ENCODE data around the gene ADGRV1. TPM values are rescaled to one million over a fixed set of nuclear protein-coding genes. Genes with fewer than 3 reads are reported as not detected.

The ADGRV1 gene
- polyA plus RNA-seq, 3 donors = 0.18 to 0.33 TPM; not detected in 1

DNA sequence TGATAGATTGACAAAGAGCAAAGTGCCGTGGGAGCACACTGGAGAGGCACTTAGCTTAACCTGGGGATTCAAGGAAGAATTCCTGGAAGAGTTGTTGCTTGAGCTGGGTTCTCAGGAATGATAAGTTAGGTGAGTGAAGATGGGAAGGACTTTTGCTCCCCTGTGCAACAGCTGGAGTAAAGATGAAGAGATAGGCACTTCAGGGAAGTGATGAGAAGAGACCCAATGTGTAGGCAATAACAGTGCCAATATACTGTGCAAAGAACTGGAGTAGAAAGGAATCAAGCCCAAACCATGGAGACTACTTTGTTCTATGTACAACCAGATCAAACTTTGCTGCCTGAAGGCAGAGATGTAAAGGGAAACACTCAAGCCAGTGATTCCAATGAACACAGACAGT lies 92.2 kb downstream of the ADGRV1 start:
- H3K4me3 Mint-ChIP-seq = no peak overlapping the region
- H3K4me3 ChIP-seq (replicated peaks in 1 of 3; ENCODE audit: low read depth in 2 of 3, low read length in 3 of 3) = no peak overlapping the region
- no peak overlapping the region for H3K27ac ChIP-seq (ENCODE audit: low read depth in 1 of 2, low read length in 2 of 2)
- DNase-seq = no peak
- no peak overlapping the region for H3K4me2 ChIP-seq (replicated peaks; ENCODE audit: extremely low read depth, low read length, poor library complexity, severe bottlenecking)
- no peaks in the 10 kb centered on the region for H3K4me1 ChIP-seq (ENCODE audit: control insufficient read depth in 1 of 2, insufficient read depth in 2 of 2, low read length in 2 of 2)
- intact Hi-C loops (cut with micrococcal nuclease) = no loop called here
- WGBS (ENCODE audit: insufficient coverage) = 80% methylated on average over 1 of the region's 1 CpG
- H3K36me3 ChIP-seq (replicated peaks in 1 of 2; ENCODE audit: control insufficient read depth in 1 of 2, insufficient read depth in 2 of 2, low read length in 2 of 2) = no peaks in the 10 kb centered on the region
- H4K20me1 ChIP-seq (ENCODE audit: insufficient read depth, low read length) = no peaks in the 10 kb centered on the region
- H3K36me3 Mint-ChIP-seq = no peaks in the 10 kb centered on the region
- H3K4me1 Mint-ChIP-seq = peaks cover 4% of the 10 kb centered on the region
- TF ChIP-seq, protein P1, sequence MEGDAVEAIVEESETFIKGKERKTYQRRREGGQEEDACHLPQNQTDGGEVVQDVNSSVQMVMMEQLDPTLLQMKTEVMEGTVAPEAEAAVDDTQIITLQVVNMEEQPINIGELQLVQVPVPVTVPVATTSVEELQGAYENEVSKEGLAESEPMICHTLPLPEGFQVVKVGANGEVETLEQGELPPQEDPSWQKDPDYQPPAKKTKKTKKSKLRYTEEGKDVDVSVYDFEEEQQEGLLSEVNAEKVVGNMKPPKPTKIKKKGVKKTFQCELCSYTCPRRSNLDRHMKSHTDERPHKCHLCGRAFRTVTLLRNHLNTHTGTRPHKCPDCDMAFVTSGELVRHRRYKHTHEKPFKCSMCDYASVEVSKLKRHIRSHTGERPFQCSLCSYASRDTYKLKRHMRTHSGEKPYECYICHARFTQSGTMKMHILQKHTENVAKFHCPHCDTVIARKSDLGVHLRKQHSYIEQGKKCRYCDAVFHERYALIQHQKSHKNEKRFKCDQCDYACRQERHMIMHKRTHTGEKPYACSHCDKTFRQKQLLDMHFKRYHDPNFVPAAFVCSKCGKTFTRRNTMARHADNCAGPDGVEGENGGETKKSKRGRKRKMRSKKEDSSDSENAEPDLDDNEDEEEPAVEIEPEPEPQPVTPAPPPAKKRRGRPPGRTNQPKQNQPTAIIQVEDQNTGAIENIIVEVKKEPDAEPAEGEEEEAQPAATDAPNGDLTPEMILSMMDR (IDR thresholded peaks at IDR 0.05) = no peak
- H3K27ac Mint-ChIP-seq = no peak overlapping the region
- no peaks in the 10 kb centered on the region for H3K79me2 ChIP-seq (ENCODE audit: insufficient read depth, low read length)
- no peaks in the 10 kb centered on the region for H3K27me3 Mint-ChIP-seq (ENCODE audit: low read depth in 3 of 3)
- H2AFZ ChIP-seq (ENCODE audit: insufficient read depth, low read depth, low read length, poor library complexity, severe bottlenecking) = no peak overlapping the region
- no peaks in the 10 kb centered on the region for H3K9me3 ChIP-seq (replicated peaks in 1 of 2; ENCODE audit: control insufficient read depth in 1 of 2, insufficient read depth in 1 of 2, low read length in 2 of 2)
- peaks cover 0 to 2% (median 0%) of the 10 kb centered on the region in 7 donors for H3K9me3 Mint-ChIP-seq
- H3K27me3 ChIP-seq (ENCODE audit: control insufficient read depth in 2 of 2, insufficient read depth in 2 of 2, low read length in 2 of 2) = no peaks in the 10 kb centered on the region
- no peak overlapping the region for H3K9ac ChIP-seq (ENCODE audit: insufficient read depth, low read length, poor library complexity, severe bottlenecking)

GRCh38 chr5:90654215-90654614 lies 95.6 kb downstream of the ADGRV1 start:
- Histone ChIP-seq H3K9ac (ENCODE audit: insufficient read depth, low read length, poor library complexity, severe bottlenecking) (no peak overlapping the region), H3K27ac (ENCODE audit: low read depth in 1 of 2, low read length in 2 of 2) (no peak overlapping the region), H3K4me2 (replicated peaks; ENCODE audit: extremely low read depth, low read length, poor library complexity, severe bottlenecking) (no peak overlapping the region), H3K4me3 (replicated peaks in 1 of 3; ENCODE audit: low read depth in 2 of 3, low read length in 3 of 3) (no peak overlapping the region), H2AFZ (ENCODE audit: insufficient read depth, low read depth, low read length, poor library complexity, severe bottlenecking) (no peak overlapping the region), H3K27me3 (ENCODE audit: control insufficient read depth in 2 of 2, insufficient read depth in 2 of 2, low read length in 2 of 2) (no peaks in the 10 kb centered on the region), H3K9me3 (replicated peaks in 1 of 2; ENCODE audit: control insufficient read depth in 1 of 2, insufficient read depth in 1 of 2, low read length in 2 of 2) (no peaks in the 10 kb centered on the region), H3K4me1 (ENCODE audit: control insufficient read depth in 1 of 2, insufficient read depth in 2 of 2, low read length in 2 of 2) (no peaks in the 10 kb centered on the region), H3K79me2 (ENCODE audit: insufficient read depth, low read length) (no peaks in the 10 kb centered on the region), H4K20me1 (ENCODE audit: insufficient read depth, low read length) (no peaks in the 10 kb centered on the region), H3K36me3 (replicated peaks in 1 of 2; ENCODE audit: control insufficient read depth in 1 of 2, insufficient read depth in 2 of 2, low read length in 2 of 2) (no peaks in the 10 kb centered on the region)
- Mint-ChIP-seq H3K4me1 (no peaks in the 10 kb centered on the region), H3K4me3 (no peak overlapping the region), H3K9me3 (peaks cover 0 to 3% (median 0%) of the 10 kb centered on the region in 7 donors), H3K27ac (no peak overlapping the region), H3K36me3 (no peaks in the 10 kb centered on the region), H3K27me3 (ENCODE audit: low read depth in 3 of 3) (no peaks in the 10 kb centered on the region)
- 100% methylated on average over 2 of the region's 2 CpGs for WGBS (ENCODE audit: insufficient coverage)
- TF ChIP-seq, protein P1 (IDR thresholded peaks at IDR 0.05) = no peak
- DNase-seq = no peak
- intact Hi-C loops (cut with micrococcal nuclease) = no loop called here

Data from CD14-positive monocyte (primary cell).